ENCODE measurements around the gene TSG101. TPM values are rescaled to one million over a fixed set of nuclear protein-coding genes. Genes with fewer than 3 reads are reported as not detected.

TSG101 gene
- total and polyA plus RNA-seq, 4 donors: 37.8 to 64.4 (median 55.4) TPM

- Histone ChIP-seq H3K4me1 (ENCODE audit: control insufficient read depth in 5 of 5, insufficient read depth in 5 of 5, low read length in 5 of 5) (no peaks in the 10 kb centered on the region), H3K4me3 (no peak overlapping the region), H3K9ac (ENCODE audit: insufficient read depth in 1 of 2, low read length in 2 of 2) (no peak overlapping the region), H3K9me3 (ENCODE audit: control insufficient read depth in 4 of 4, insufficient read depth in 3 of 4, low read length in 3 of 4) (no peaks in the 10 kb centered on the region), H3K27me3 (ENCODE audit: control insufficient read depth in 3 of 3, insufficient read depth in 3 of 3, low read length in 2 of 3) (no peaks in the 10 kb centered on the region), H3K36me3 (ENCODE audit: control insufficient read depth in 4 of 4, insufficient read depth in 4 of 4, low read length in 4 of 4) (peaks cover 0 to 17% (median 6%) of the 10 kb centered on the region in 4 donors), H3K27ac (ENCODE audit: low read depth in 1 of 2, low read length in 1 of 2) (no peak overlapping the region)
- DNase-seq (no peak), ATAC-seq (ENCODE audit: insufficient read depth, low FRiP score) (no peak)
- TF ChIP-seq CTCF (IDR thresholded peaks at IDR 0.05; ENCODE audit: control extremely low read depth, extremely low read depth): no peak
- 95 to 98% methylated on average over 3 of the region's 3 CpGs for WGBS, 2 donors
Measured at GRCh38 chr11:18533365-18533764, 6.6 kb upstream of the TSG101 start.

GRCh38 chr11:18527512-18527911 lies 770 bp upstream of the TSG101 start:
- H3K27ac ChIP-seq (ENCODE audit: low read depth in 1 of 2, low read length in 1 of 2): peak overlapping the region; percentile 87 to 98
- H3K36me3 ChIP-seq (ENCODE audit: control insufficient read depth in 4 of 4, insufficient read depth in 4 of 4, low read length in 4 of 4): peaks cover under 1 to 13% (median 6%) of the 10 kb centered on the region in 4 donors
- peaks cover 0 to 13% (median 3%) of the 10 kb centered on the region in 5 donors for H3K4me1 ChIP-seq (ENCODE audit: control insufficient read depth in 5 of 5, insufficient read depth in 5 of 5, low read length in 5 of 5)
- no peak for ATAC-seq (ENCODE audit: insufficient read depth, low FRiP score)
- DNase-seq: peak in 2 of 3 donors; percentile 28 to 40
- no peaks in the 10 kb centered on the region for H3K27me3 ChIP-seq (ENCODE audit: control insufficient read depth in 3 of 3, insufficient read depth in 3 of 3, low read length in 2 of 3)
- peak overlapping the region; percentile 94 to 95 for H3K9ac ChIP-seq (ENCODE audit: insufficient read depth in 1 of 2, low read length in 2 of 2)
- 44 to 45% methylated on average over 5 of the region's 5 CpGs for WGBS, 2 donors
- H3K4me3 ChIP-seq: peak overlapping the region; percentile 85
- H3K9me3 ChIP-seq (ENCODE audit: control insufficient read depth in 4 of 4, insufficient read depth in 3 of 4, low read length in 3 of 4): no peaks in the 10 kb centered on the region
- no peak for TF ChIP-seq CTCF (IDR thresholded peaks at IDR 0.05; ENCODE audit: control extremely low read depth, extremely low read depth)

GRCh38 chr11:18526130-18526520 lies 617 bp downstream of the TSG101 start:
- Histone ChIP-seq H3K27ac (ENCODE audit: low read depth in 1 of 2, low read length in 1 of 2) (peak overlapping the region; percentile 87 to 98), H3K4me1 (ENCODE audit: control insufficient read depth in 5 of 5, insufficient read depth in 5 of 5, low read length in 5 of 5) (peaks cover 0 to 13% (median 4%) of the 10 kb centered on the region in 5 donors), H3K9ac (ENCODE audit: insufficient read depth in 1 of 2, low read length in 2 of 2) (peak overlapping the region; percentile 94 to 95), H3K9me3 (ENCODE audit: control insufficient read depth in 4 of 4, insufficient read depth in 3 of 4, low read length in 3 of 4) (no peaks in the 10 kb centered on the region), H3K4me3 (peak overlapping the region; percentile 85), H3K36me3 (ENCODE audit: control insufficient read depth in 4 of 4, insufficient read depth in 4 of 4, low read length in 4 of 4) (peaks cover 2 to 15% (median 7%) of the 10 kb centered on the region in 4 donors), H3K27me3 (ENCODE audit: control insufficient read depth in 3 of 3, insufficient read depth in 3 of 3, low read length in 2 of 3) (no peaks in the 10 kb centered on the region)
- no peak for TF ChIP-seq CTCF (IDR thresholded peaks at IDR 0.05; ENCODE audit: control extremely low read depth, extremely low read depth)
- DNase-seq (no peak), ATAC-seq (ENCODE audit: insufficient read depth, low FRiP score) (no peak)
- WGBS, 2 donors: 1% methylated on average over 8 of the region's 8 CpGs

- Histone ChIP-seq H3K36me3 (ENCODE audit: control insufficient read depth in 4 of 4, insufficient read depth in 4 of 4, low read length in 4 of 4) (peaks cover 0 to 15% (median 6%) of the 10 kb centered on the region in 4 donors), H3K4me1 (ENCODE audit: control insufficient read depth in 5 of 5, insufficient read depth in 5 of 5, low read length in 5 of 5) (peaks cover 0 to 13% (median 4%) of the 10 kb centered on the region in 5 donors), H3K27me3 (ENCODE audit: control insufficient read depth in 3 of 3, insufficient read depth in 3 of 3, low read length in 2 of 3) (no peaks in the 10 kb centered on the region), H3K9me3 (ENCODE audit: control insufficient read depth in 4 of 4, insufficient read depth in 3 of 4, low read length in 3 of 4) (no peaks in the 10 kb centered on the region), H3K4me3 (no peak overlapping the region), H3K9ac (ENCODE audit: insufficient read depth in 1 of 2, low read length in 2 of 2) (no peak overlapping the region), H3K27ac (ENCODE audit: low read depth in 1 of 2, low read length in 1 of 2) (no peak overlapping the region)
- TF ChIP-seq CTCF (IDR thresholded peaks at IDR 0.05; ENCODE audit: control extremely low read depth, extremely low read depth): no peak
- DNase-seq (no peak), ATAC-seq (ENCODE audit: insufficient read depth, low FRiP score) (no peak)
- 88 to 96% methylated on average over 1 of the region's 1 CpG for WGBS, 2 donors
Measured at GRCh38 chr11:18524248-18524647, 2.5 kb downstream of the TSG101 start.

Measured in lung (tissue), 12 donors.